Smooth muscle cell (in vitro differentiated cells): ENCODE results near the gene TTYH2. TPM values are rescaled to one million over a fixed set of nuclear protein-coding genes. Genes with fewer than 3 reads are reported as not detected.

ENCODE experiments used
- DNase-seq: peaks from one replicate; lab custom pipeline; 2025; ENCODE audit not compliant: unreplicated experiment; lab: John Stamatoyannopoulos, UW
- H2AFZ ChIP-seq: fragments of 200-600 bp; sonication (generic); 2 replicates; pipeline ENCODE4 v1.6.0; 2016; ENCODE audit warnings: antibody characterized with exemption, low read depth, mild to moderate bottlenecking
- H3F3A ChIP-seq: fragments of 200-600 bp; sonication (generic); 2 replicates; pipeline ENCODE4 v1.6.0; 2017; ENCODE audit warnings: antibody characterized with exemption, low read depth
- H3K27ac ChIP-seq: fragments of 200-600 bp; sonication (generic); 2 replicates; pipeline ENCODE4 v1.5.1; 2016; ENCODE audit warnings: low read depth, mild to moderate bottlenecking
- H3K27me3 ChIP-seq: fragments of 200-600 bp; sonication (generic); 2 replicates; pipeline ENCODE4 v1.6.1; 2016; ENCODE audit warnings: low read depth, mild to moderate bottlenecking
- H3K36me3 ChIP-seq: fragments of 200-600 bp; sonication (generic); 2 replicates; pipeline ENCODE4 v1.5.1; 2016; ENCODE audit warnings: low read depth
- H3K4me1 ChIP-seq: fragments of 200-600 bp; sonication (generic); 2 replicates; pipeline ENCODE4 v1.5.1; 2016; ENCODE audit warnings: low read depth
- H3K4me2 ChIP-seq: fragments of 200-600 bp; sonication (generic); 2 replicates; pipeline ENCODE4 v1.6.0; 2016; ENCODE audit warnings: mild to moderate bottlenecking
- H3K4me3 ChIP-seq: fragments of 200-600 bp; sonication (generic); 2 replicates; pipeline ENCODE4 v1.5.1; 2016; ENCODE audit warnings: mild to moderate bottlenecking
- H3K79me2 ChIP-seq: fragments of 200-600 bp; sonication (generic); 2 replicates; pipeline ENCODE4 v1.6.0; 2016; ENCODE audit warnings: low read depth, mild to moderate bottlenecking
- H3K9ac ChIP-seq: fragments of 200-600 bp; sonication (generic); 2 replicates; pipeline ENCODE4 v1.6.0; 2016; ENCODE audit warnings: low read depth
- H3K9me3 ChIP-seq: fragments of 200-600 bp; sonication (generic); replicated peaks from 2 replicates; pipeline ENCODE4 v1.5.1; 2016; ENCODE audit warnings: low read depth
- H4K20me1 ChIP-seq: fragments of 200-600 bp; sonication (generic); 2 replicates; pipeline ENCODE4 v1.6.0; 2016; ENCODE audit warnings: low read depth
- CTCF ChIP-seq: fragments of 200-600 bp; sonication (generic); IDR thresholded peaks from 2 replicates; pipeline ENCODE4 v1.5.1; 2017; ENCODE audit warnings: borderline replicate concordance, mild to moderate bottlenecking, antibody characterized with exemption; ENCODE audit not compliant: insufficient read depth, poor library complexity, severe bottlenecking
- WGBS: methylation state at CpG from one replicate; pipeline ENCODE4 v1.1.7; 2016; ENCODE audit warnings: low lambda C conversion rate; 5-methylcytosine and 5-hydroxymethylcytosine counted together
- polyA plus RNA-seq: library from polyadenylated mRNA; unstranded; fragments of >200 nt; fragmentation: Nextera tagmentation; extraction: Ambion mirVana; gene quantifications from 2 replicates; pipeline ENCODE4 v1.2.1, GENCODE V29; 2016
- total RNA-seq: library from RNA; depleted of rRNA; stranded (reverse); fragments of >200 nt; gene quantifications from 2 replicates; pipeline ENCODE4 v1.2.3, GENCODE V29; 2014

TTYH2 gene
- total and polyA plus RNA-seq, 2 experiments from 2014 or later: 1.6 to 1.9 TPM

- Histone ChIP-seq H3K27me3 (peaks cover 6% of the 10 kb centered on the region), H3K4me3 (no peak overlapping the region), H3F3A (no peaks in the 10 kb centered on the region), H3K9me3 (no peaks in the 10 kb centered on the region), H3K36me3 (no peaks in the 10 kb centered on the region), H3K4me1 (no peaks in the 10 kb centered on the region), H3K27ac (no peak overlapping the region), H4K20me1 (no peaks in the 10 kb centered on the region), H2AFZ (no peak overlapping the region), H3K79me2 (no peaks in the 10 kb centered on the region), H3K9ac (no peak overlapping the region), H3K4me2 (no peak overlapping the region)
- no peak for TF ChIP-seq CTCF
- DNase-seq: no peak
- WGBS: 80% methylated on average over 5 of the region's 5 CpGs
These were observed 90.8 kb downstream of the TTYH2 start for GRCh38 chr17:74304184-74304583.

- no peak overlapping the region for H3K4me3 ChIP-seq
- no peaks in the 10 kb centered on the region for H3K4me1 ChIP-seq
- DNase-seq: no peak
- H3K79me2 ChIP-seq: no peaks in the 10 kb centered on the region
- no peaks in the 10 kb centered on the region for H3K9me3 ChIP-seq
- H3K4me2 ChIP-seq: no peak overlapping the region
- H3F3A ChIP-seq: no peaks in the 10 kb centered on the region
- TF ChIP-seq CTCF: no peak
- H3K9ac ChIP-seq: no peak overlapping the region
- H3K36me3 ChIP-seq: no peaks in the 10 kb centered on the region
- no peak overlapping the region for H3K27ac ChIP-seq
- WGBS: 81% methylated on average over 10 of the region's 10 CpGs
- no peaks in the 10 kb centered on the region for H4K20me1 ChIP-seq
- no peak overlapping the region for H2AFZ ChIP-seq
- no peaks in the 10 kb centered on the region for H3K27me3 ChIP-seq
These were observed 92.7 kb downstream of the TTYH2 start for GRCh38 chr17:74305865-74306654.

GRCh38 chr17:74307984-74308773, 94.8 kb downstream of the TTYH2 start:
- WGBS: 74% methylated on average over 15 of the region's 15 CpGs

More at GRCh38 chr17:74307984-74308773, 94.8 kb downstream of the TTYH2 start:
- Histone ChIP-seq H3K27ac (no peak overlapping the region), H3K4me2 (no peak overlapping the region), H3K4me1 (no peaks in the 10 kb centered on the region), H3K9ac (no peak overlapping the region), H3K79me2 (no peaks in the 10 kb centered on the region), H3K4me3 (no peak overlapping the region), H4K20me1 (no peaks in the 10 kb centered on the region), H2AFZ (no peak overlapping the region), H3K27me3 (no peaks in the 10 kb centered on the region), H3K36me3 (no peaks in the 10 kb centered on the region), H3F3A (no peaks in the 10 kb centered on the region), H3K9me3 (no peaks in the 10 kb centered on the region)
- no peak for DNase-seq
- no peak for TF ChIP-seq CTCF
